A549 (cell line): ENCODE measurements around the gene SLC9A9.

Experiments
- CHD2 ChIP-seq: fragments of 150-350 bp; IDR thresholded peaks from 2 replicates; pipeline ENCODE4 v1.6.1; 2014; ENCODE audit warnings: low read length; ENCODE audit not compliant: partially characterized antibody
- JUNB ChIP-seq: fragments of >200 bp; sonication (Bioruptor Twin); formaldehyde crosslinking; IDR thresholded peaks from 2 replicates; pipeline ENCODE4 v1.6.1; 2016
- MAFK ChIP-seq: fragments of 450-650 bp; IDR thresholded peaks from 2 replicates; pipeline ENCODE4 v1.6.1; 2014; ENCODE audit not compliant: partially characterized antibody
- MYC ChIP-seq: IDR thresholded peaks from 2 replicates; pipeline ENCODE4 v1.6.1; 2012; ENCODE audit warnings: mild to moderate bottlenecking, inconsistent platforms, low read length, improper control_type of control experiment, borderline replicate concordance
- POLR2A ChIP-seq: IDR thresholded peaks from 2 replicates; pipeline ENCODE4 v1.6.1; 2012; ENCODE audit warnings: mild to moderate bottlenecking, low read length
- RAD21 ChIP-seq, 2 experiments: fragments of >200 bp in 1 of 2; sonication (Bioruptor Twin) in 1 of 2; formaldehyde crosslinking in 1 of 2; IDR thresholded peaks in 1 of 2; conservative IDR thresholded peaks in 1 of 2; 2 replicates in 1 of 2; 3 replicates in 1 of 2; pipeline ENCODE4 v1.6.1; 2012 to 2018; ENCODE audit warnings: inconsistent platforms in 1 of 2
- SREBF2 ChIP-seq: fragments of 450-650 bp; IDR thresholded peaks from 2 replicates; pipeline ENCODE4 v1.6.1; 2014; ENCODE audit warnings: mild to moderate bottlenecking, moderate library complexity
- TF ChIP-seq, protein P1 (sequence below): fragments of >200 bp; sonication (Bioruptor Twin); formaldehyde crosslinking; IDR thresholded peaks from 3 replicates; pipeline ENCODE4 v1.5.1; 2016

DNA sequence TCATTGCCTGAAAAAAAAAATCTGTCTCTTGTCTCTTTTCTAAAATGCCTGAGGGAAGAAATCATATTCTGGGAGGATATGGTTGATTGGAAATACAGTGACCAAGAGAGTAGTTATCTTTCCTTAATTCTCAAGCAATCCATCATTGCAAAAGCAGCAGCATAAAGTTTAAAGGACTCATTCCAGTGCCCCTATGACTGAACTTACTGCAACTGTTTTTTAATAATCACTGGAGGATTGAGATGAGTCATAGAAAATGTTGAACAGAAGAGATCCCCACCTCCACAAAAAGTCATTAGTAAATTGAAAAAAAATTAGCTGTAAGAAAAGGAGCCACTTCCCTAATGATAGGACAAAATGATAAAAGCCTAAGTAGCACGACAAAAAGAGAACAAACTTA is 121.5 kb downstream of the SLC9A9 start:
- TF ChIP-seq JUNB (no peak), POLR2A (no peak), MAFK (no peak), SREBF2 (no peak), MYC (no peak), RAD21 (conservative IDR thresholded peaks at IDR 0.05 in 1 of 2, IDR thresholded peaks at IDR 0.05 in 1 of 2) (no peak), CHD2 (no peak)
- TF ChIP-seq, protein P1, sequence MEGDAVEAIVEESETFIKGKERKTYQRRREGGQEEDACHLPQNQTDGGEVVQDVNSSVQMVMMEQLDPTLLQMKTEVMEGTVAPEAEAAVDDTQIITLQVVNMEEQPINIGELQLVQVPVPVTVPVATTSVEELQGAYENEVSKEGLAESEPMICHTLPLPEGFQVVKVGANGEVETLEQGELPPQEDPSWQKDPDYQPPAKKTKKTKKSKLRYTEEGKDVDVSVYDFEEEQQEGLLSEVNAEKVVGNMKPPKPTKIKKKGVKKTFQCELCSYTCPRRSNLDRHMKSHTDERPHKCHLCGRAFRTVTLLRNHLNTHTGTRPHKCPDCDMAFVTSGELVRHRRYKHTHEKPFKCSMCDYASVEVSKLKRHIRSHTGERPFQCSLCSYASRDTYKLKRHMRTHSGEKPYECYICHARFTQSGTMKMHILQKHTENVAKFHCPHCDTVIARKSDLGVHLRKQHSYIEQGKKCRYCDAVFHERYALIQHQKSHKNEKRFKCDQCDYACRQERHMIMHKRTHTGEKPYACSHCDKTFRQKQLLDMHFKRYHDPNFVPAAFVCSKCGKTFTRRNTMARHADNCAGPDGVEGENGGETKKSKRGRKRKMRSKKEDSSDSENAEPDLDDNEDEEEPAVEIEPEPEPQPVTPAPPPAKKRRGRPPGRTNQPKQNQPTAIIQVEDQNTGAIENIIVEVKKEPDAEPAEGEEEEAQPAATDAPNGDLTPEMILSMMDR, result no peak
